ENCODE measurements around the gene PNPLA6. TPM values are rescaled to one million over a fixed set of nuclear protein-coding genes. Genes with fewer than 3 reads are reported as not detected.
A peak's percentile ranks its signal among the peaks of the same experiment; 100 is the strongest.

PNPLA6 gene
- total RNA-seq, 1 donor from 2014 or later, result 129 TPM

DNA sequence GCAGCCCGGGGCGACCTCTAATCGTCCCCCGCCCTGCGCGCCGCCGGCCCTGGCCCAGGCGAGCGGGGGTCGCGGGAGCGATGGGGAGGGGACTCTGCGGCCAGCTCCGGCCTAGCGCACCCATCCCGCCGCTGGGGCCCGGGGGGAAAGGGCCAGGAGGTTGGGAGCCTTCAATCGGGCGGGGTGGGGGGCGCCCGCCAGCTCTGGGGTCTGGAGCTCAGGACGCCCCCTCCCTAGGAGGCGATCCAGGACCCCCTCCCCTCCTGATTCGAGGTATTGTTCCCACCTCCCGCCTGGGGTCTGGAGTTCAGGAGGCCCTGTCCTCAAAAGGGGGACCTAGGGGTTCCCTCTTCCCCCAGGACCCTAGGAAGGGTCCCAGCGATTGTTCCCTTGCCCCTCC, 19.2 kb upstream of the PNPLA6 start:
- Mint-ChIP-seq H3K27me3 (ENCODE audit: unreplicated experiment) (peaks cover 9% of the 10 kb centered on the region), H3K27ac (ENCODE audit: unreplicated experiment) (peak overlapping the region; percentile 42), H3K9me3 (ENCODE audit: unreplicated experiment) (no peaks in the 10 kb centered on the region), H3K4me1 (ENCODE audit: unreplicated experiment) (peaks cover 15% of the 10 kb centered on the region), H3K36me3 (ENCODE audit: low read depth, unreplicated experiment) (peaks cover 23% of the 10 kb centered on the region), H3K4me3 (ENCODE audit: unreplicated experiment) (peak overlapping the region; percentile 94)
- DNase-seq (ENCODE audit: low spot score), result no peak
- TF ChIP-seq, protein P1, sequence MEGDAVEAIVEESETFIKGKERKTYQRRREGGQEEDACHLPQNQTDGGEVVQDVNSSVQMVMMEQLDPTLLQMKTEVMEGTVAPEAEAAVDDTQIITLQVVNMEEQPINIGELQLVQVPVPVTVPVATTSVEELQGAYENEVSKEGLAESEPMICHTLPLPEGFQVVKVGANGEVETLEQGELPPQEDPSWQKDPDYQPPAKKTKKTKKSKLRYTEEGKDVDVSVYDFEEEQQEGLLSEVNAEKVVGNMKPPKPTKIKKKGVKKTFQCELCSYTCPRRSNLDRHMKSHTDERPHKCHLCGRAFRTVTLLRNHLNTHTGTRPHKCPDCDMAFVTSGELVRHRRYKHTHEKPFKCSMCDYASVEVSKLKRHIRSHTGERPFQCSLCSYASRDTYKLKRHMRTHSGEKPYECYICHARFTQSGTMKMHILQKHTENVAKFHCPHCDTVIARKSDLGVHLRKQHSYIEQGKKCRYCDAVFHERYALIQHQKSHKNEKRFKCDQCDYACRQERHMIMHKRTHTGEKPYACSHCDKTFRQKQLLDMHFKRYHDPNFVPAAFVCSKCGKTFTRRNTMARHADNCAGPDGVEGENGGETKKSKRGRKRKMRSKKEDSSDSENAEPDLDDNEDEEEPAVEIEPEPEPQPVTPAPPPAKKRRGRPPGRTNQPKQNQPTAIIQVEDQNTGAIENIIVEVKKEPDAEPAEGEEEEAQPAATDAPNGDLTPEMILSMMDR (IDR thresholded peaks at IDR 0.05; ENCODE audit: unreplicated experiment), result no peak

DNA sequence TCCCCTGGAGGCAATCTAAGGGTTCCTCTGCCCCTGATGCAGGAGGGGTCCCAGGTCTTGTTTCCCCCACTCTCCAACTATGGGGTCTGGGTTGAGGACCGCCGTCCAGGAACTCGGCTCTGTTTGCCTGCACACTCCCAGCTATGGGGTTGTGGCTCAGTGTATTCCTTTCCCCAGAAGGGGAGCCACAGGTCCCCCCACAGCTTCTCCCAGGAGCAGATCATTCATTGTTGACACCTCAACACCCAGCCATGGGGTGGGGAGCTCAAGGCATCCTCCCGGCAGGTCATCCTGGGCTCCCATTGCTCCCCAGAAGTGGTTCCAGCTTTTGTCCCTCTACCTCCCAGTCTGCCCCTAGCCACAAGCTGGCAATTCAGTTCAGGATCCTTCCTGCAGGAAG, 18.6 kb upstream of the PNPLA6 start:
- H3K9me3 Mint-ChIP-seq (ENCODE audit: unreplicated experiment), result no peaks in the 10 kb centered on the region
- peak overlapping the region; percentile 42 for H3K27ac Mint-ChIP-seq (ENCODE audit: unreplicated experiment)
- TF ChIP-seq, protein P1 (IDR thresholded peaks at IDR 0.05; ENCODE audit: unreplicated experiment), result no peak
- peaks cover 13% of the 10 kb centered on the region for H3K27me3 Mint-ChIP-seq (ENCODE audit: unreplicated experiment)
- peaks cover 23% of the 10 kb centered on the region for H3K36me3 Mint-ChIP-seq (ENCODE audit: low read depth, unreplicated experiment)
- H3K4me3 Mint-ChIP-seq (ENCODE audit: unreplicated experiment), result peak overlapping the region; percentile 94
- H3K4me1 Mint-ChIP-seq (ENCODE audit: unreplicated experiment), result peaks cover 17% of the 10 kb centered on the region
- no peak for DNase-seq (ENCODE audit: low spot score)

DNA sequence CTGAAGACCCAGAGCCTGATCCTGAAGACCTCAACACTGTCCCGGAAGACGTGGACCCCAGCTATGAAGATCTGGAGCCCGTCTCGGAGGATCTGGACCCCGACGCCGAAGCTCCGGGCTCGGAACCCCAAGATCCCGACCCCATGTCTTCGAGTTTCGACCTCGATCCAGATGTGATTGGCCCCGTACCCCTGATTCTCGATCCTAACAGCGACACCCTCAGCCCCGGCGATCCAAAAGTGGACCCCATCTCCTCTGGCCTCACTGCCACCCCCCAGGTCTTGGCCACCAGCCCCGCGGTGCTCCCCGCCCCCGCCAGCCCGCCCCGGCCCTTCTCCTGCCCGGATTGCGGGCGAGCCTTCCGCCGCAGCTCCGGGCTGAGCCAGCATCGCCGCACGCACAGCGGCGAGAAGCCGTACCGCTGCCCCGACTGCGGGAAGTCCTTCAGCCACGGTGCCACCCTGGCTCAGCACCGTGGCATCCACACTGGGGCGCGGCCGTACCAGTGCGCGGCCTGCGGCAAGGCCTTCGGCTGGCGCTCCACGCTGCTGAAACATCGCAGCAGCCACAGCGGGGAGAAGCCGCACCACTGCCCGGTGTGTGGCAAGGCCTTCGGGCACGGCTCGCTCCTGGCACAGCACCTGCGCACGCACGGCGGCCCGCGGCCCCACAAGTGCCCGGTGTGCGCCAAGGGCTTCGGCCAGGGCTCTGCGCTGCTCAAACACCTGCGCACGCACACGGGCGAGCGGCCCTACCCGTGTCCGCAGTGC, 16.0 kb upstream of the PNPLA6 start:
- H3K36me3 Mint-ChIP-seq (ENCODE audit: low read depth, unreplicated experiment), result peaks cover 23% of the 10 kb centered on the region
- H3K27me3 Mint-ChIP-seq (ENCODE audit: unreplicated experiment), result peaks cover 18% of the 10 kb centered on the region
- H3K4me1 Mint-ChIP-seq (ENCODE audit: unreplicated experiment), result peaks cover 20% of the 10 kb centered on the region
- TF ChIP-seq, protein P1 (IDR thresholded peaks at IDR 0.05; ENCODE audit: unreplicated experiment), result no peak
- H3K9me3 Mint-ChIP-seq (ENCODE audit: unreplicated experiment), result no peaks in the 10 kb centered on the region
- H3K4me3 Mint-ChIP-seq (ENCODE audit: unreplicated experiment), result peak overlapping the region; percentile 51
- H3K27ac Mint-ChIP-seq (ENCODE audit: unreplicated experiment), result no peak overlapping the region
- no peak for DNase-seq (ENCODE audit: low spot score)

DNA sequence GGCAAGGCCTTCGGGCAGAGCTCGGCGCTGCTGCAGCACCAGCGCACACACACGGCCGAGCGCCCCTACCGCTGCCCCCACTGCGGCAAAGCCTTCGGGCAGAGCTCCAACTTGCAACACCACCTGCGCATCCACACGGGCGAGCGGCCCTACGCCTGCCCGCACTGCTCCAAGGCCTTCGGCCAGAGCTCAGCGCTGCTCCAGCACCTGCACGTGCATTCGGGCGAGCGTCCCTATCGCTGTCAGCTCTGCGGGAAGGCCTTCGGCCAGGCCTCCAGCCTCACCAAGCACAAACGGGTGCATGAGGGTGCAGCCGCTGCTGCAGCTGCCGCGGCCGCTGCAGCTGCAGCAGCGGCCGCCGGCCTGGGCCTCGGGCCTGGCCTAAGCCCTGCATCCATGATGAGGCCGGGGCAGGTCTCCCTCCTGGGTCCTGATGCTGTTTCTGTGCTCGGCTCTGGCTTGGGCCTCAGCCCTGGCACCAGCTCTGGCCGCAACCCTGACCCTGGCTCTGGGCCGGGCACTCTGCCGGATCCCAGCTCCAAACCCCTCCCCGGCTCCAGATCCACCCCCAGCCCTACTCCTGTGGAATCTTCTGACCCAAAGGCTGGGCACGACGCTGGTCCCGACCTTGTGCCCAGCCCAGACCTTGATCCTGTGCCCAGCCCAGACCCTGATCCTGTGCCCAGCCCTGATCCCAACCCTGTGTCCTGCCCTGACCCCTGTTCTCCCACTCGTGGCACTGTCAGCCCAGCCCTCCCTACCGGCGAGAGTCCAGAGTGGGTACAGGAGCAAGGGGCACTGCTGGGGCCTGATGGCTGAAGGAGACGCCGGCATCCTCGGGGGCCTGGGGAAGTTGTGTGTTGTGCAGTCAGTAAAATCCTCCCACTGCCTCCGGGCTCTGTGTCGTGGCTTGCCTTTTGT, 15.1 kb upstream of the PNPLA6 start:
- Mint-ChIP-seq H3K9me3 (ENCODE audit: unreplicated experiment) (no peaks in the 10 kb centered on the region), H3K36me3 (ENCODE audit: low read depth, unreplicated experiment) (peaks cover 19% of the 10 kb centered on the region), H3K27ac (ENCODE audit: unreplicated experiment) (no peak overlapping the region), H3K27me3 (ENCODE audit: unreplicated experiment) (peaks cover 16% of the 10 kb centered on the region), H3K4me3 (ENCODE audit: unreplicated experiment) (no peak overlapping the region), H3K4me1 (ENCODE audit: unreplicated experiment) (peaks cover 16% of the 10 kb centered on the region)
- DNase-seq (ENCODE audit: low spot score), result no peak
- TF ChIP-seq, protein P1 (IDR thresholded peaks at IDR 0.05; ENCODE audit: unreplicated experiment), result no peak

Data from endothelial cell (in vitro differentiated cells).